SK-N-SH treated with all-trans-retinoic acid at 6 μM for 48 hours (cell line): ENCODE measurements around the gene CRISPLD2.

ENCODE experiments used
- ATAC-seq: fragments of 200-7000 bp; cut with Tn5 transposase; 3 replicates; pipeline ENCODE4 v1.9.1; 2020; ENCODE audit warnings: mild to moderate bottlenecking, moderate library complexity
- ARNTL ChIP-seq: fragments of 450-650 bp; formaldehyde crosslinking; IDR thresholded peaks from 2 replicates; pipeline ENCODE4 v1.5.0; 2020; ENCODE audit warnings: low read depth, mild to moderate bottlenecking, moderate library complexity, borderline replicate concordance
- BACH2 ChIP-seq: fragments of 250-450 bp; sonication (Bioruptor Pico); IDR thresholded peaks from 2 replicates; pipeline ENCODE4 v1.9.0; 2021; ENCODE audit warnings: mild to moderate bottlenecking, borderline replicate concordance
- CSDC2 ChIP-seq: fragments of 250-450 bp; sonication (Bioruptor Pico); IDR thresholded peaks from 2 replicates; pipeline ENCODE4 v1.5.0; 2020; ENCODE audit warnings: mild to moderate bottlenecking, moderate library complexity
- ESRRG ChIP-seq: fragments of 250-450 bp; sonication (Bioruptor Pico); IDR thresholded peaks from 2 replicates; pipeline ENCODE4 v1.6.1; 2021; ENCODE audit warnings: mild to moderate bottlenecking
- GLIS3 ChIP-seq: fragments of 250-450 bp; sonication (Bioruptor Pico); IDR thresholded peaks from 2 replicates; pipeline ENCODE4 v1.5.0; 2020; ENCODE audit warnings: mild to moderate bottlenecking, moderate library complexity
- ISL1 ChIP-seq: fragments of 250-450 bp; sonication (Bioruptor Pico); IDR thresholded peaks from 2 replicates; pipeline ENCODE4 v2.1.2; 2022; ENCODE audit warnings: mild to moderate bottlenecking, moderate library complexity
- OSR1 ChIP-seq: fragments of 250-450 bp; sonication (Bioruptor Pico); IDR thresholded peaks from 2 replicates; pipeline ENCODE4 v1.8.0; 2022; ENCODE audit warnings: moderate library complexity, mild to moderate bottlenecking, inconsistent platforms
- PPARA ChIP-seq: fragments of 250-450 bp; sonication (Bioruptor Pico); IDR thresholded peaks from 2 replicates; pipeline ENCODE4 v1.5.0; 2020; ENCODE audit warnings: mild to moderate bottlenecking, borderline replicate concordance
- SNAI2 ChIP-seq: fragments of 250-450 bp; sonication (Bioruptor Pico); IDR thresholded peaks from 2 replicates; pipeline ENCODE4 v1.5.0; 2020; ENCODE audit warnings: mild to moderate bottlenecking, moderate library complexity
- TOX ChIP-seq: fragments of 250-450 bp; sonication (Bioruptor Pico); IDR thresholded peaks from 2 replicates; pipeline ENCODE4 v1.8.0; 2021; ENCODE audit warnings: mild to moderate bottlenecking, moderate library complexity, borderline replicate concordance
- ZC3H10 ChIP-seq: fragments of 250-450 bp; sonication (Bioruptor Pico); IDR thresholded peaks from 2 replicates; pipeline ENCODE4 v1.5.1; 2021; ENCODE audit warnings: mild to moderate bottlenecking, moderate library complexity
- ZFP3 ChIP-seq: fragments of 250-450 bp; sonication (Bioruptor Pico); IDR thresholded peaks from 2 replicates; pipeline ENCODE4 v1.5.0; 2020; ENCODE audit warnings: mild to moderate bottlenecking, moderate library complexity
- ZFP30 ChIP-seq: fragments of 450-650 bp; formaldehyde crosslinking; IDR thresholded peaks from 2 replicates; pipeline ENCODE4 v1.5.0; 2022; ENCODE audit warnings: mild to moderate bottlenecking, moderate library complexity
- ZNF565 ChIP-seq: fragments of 450-650 bp; formaldehyde crosslinking; conservative IDR thresholded peaks from 2 replicates; pipeline ENCODE4 v1.5.0; 2020; ENCODE audit warnings: low read depth, mild to moderate bottlenecking, moderate library complexity
- ZNF70 ChIP-seq: fragments of 450-650 bp; formaldehyde crosslinking; IDR thresholded peaks from 2 replicates; pipeline ENCODE4 v1.5.0; 2020; ENCODE audit warnings: mild to moderate bottlenecking, moderate library complexity
- ZNF8 ChIP-seq: fragments of 450-650 bp; formaldehyde crosslinking; IDR thresholded peaks from 2 replicates; pipeline ENCODE4 v1.5.0; 2020; ENCODE audit warnings: mild to moderate bottlenecking, moderate library complexity
- TF ChIP-seq, protein P1 (sequence below): fragments of 250-450 bp; sonication (Bioruptor Pico); IDR thresholded peaks from 2 replicates; pipeline ENCODE4 v1.5.0; 2020; ENCODE audit warnings: mild to moderate bottlenecking, moderate library complexity
- TF ChIP-seq, protein P2 (sequence below): fragments of 250-450 bp; sonication (Bioruptor Pico); IDR thresholded peaks from 2 replicates; pipeline ENCODE4 v1.5.1; 2021; ENCODE audit warnings: mild to moderate bottlenecking, moderate library complexity
- TF ChIP-seq, protein P3 (sequence below): fragments of 250-450 bp; sonication (Bioruptor Pico); IDR thresholded peaks from 2 replicates; pipeline ENCODE4 v1.5.1; 2020; ENCODE audit warnings: low read depth, mild to moderate bottlenecking, moderate library complexity
- TF ChIP-seq, protein P4 (sequence below): fragments of 250-450 bp; sonication (Bioruptor Pico); IDR thresholded peaks from 2 replicates; pipeline ENCODE4 v1.8.0; 2021; ENCODE audit warnings: low read depth, mild to moderate bottlenecking, moderate library complexity, borderline replicate concordance
- TF ChIP-seq, protein P5 (sequence below): fragments of 250-450 bp; sonication (Bioruptor Pico); IDR thresholded peaks from 2 replicates; pipeline ENCODE4 v1.8.0; 2020; ENCODE audit warnings: mild to moderate bottlenecking, moderate library complexity, borderline replicate concordance

The CRISPLD2 gene, protein sequence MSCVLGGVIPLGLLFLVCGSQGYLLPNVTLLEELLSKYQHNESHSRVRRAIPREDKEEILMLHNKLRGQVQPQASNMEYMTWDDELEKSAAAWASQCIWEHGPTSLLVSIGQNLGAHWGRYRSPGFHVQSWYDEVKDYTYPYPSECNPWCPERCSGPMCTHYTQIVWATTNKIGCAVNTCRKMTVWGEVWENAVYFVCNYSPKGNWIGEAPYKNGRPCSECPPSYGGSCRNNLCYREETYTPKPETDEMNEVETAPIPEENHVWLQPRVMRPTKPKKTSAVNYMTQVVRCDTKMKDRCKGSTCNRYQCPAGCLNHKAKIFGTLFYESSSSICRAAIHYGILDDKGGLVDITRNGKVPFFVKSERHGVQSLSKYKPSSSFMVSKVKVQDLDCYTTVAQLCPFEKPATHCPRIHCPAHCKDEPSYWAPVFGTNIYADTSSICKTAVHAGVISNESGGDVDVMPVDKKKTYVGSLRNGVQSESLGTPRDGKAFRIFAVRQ

DNA sequence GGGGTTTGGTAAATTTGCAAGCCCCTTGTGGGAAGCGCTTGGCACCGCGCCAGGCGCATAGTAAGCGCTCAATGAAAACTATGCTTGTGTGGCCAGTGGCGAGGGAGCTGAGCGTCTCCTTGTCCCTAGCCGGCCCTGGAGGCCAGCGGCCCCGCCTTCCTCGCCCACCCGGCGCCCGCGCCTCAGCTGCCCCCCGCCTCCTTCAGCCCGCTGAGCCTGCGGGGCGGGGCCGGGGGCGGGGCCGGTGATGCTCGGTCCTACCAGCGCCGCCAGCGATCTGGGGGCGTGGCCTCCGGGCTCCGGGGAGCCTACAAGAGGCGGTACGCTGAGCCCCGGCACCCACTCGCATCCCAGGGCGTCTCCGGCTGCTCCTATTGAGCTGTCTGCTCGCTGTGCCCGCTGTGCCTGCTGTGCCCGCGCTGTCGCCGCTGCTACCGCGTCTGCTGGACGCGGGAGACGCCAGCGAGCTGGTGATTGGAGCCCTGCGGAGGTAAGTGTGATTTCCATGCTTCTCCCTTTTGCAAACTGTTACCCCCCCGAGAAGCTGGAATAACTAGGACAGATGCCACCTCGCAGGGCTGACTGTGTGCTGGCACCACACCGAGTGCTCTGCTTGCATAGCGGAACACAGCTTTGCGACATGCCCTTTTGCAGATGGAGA, at the start of gene CRISPLD2:
Gene CRISPLD2, plus strand, starts transcription at position 342 of the 661 bp plus-strand sequence. CDS start 18,511 bp downstream, outside the sequence.
- TF ChIP-seq, protein P1, sequence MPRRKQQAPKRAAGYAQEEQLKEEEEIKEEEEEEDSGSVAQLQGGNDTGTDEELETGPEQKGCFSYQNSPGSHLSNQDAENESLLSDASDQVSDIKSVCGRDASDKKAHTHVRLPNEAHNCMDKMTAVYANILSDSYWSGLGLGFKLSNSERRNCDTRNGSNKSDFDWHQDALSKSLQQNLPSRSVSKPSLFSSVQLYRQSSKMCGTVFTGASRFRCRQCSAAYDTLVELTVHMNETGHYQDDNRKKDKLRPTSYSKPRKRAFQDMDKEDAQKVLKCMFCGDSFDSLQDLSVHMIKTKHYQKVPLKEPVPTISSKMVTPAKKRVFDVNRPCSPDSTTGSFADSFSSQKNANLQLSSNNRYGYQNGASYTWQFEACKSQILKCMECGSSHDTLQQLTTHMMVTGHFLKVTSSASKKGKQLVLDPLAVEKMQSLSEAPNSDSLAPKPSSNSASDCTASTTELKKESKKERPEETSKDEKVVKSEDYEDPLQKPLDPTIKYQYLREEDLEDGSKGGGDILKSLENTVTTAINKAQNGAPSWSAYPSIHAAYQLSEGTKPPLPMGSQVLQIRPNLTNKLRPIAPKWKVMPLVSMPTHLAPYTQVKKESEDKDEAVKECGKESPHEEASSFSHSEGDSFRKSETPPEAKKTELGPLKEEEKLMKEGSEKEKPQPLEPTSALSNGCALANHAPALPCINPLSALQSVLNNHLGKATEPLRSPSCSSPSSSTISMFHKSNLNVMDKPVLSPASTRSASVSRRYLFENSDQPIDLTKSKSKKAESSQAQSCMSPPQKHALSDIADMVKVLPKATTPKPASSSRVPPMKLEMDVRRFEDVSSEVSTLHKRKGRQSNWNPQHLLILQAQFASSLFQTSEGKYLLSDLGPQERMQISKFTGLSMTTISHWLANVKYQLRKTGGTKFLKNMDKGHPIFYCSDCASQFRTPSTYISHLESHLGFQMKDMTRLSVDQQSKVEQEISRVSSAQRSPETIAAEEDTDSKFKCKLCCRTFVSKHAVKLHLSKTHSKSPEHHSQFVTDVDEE, result no peak
- TF ChIP-seq ZC3H10 (CRISPR knock-in tag) (no peak), ZFP30 (CRISPR knock-in tag) (no peak), ISL1 (no peak), ZNF565 (CRISPR knock-in tag) (no peak), TOX (CRISPR knock-in tag) (no peak), GLIS3 (CRISPR knock-in tag) (no peak), ESRRG (no peak), CSDC2 (CRISPR knock-in tag) (no peak), ARNTL (no peak), ZNF8 (CRISPR knock-in tag) (no peak), ZFP3 (no peak), ZNF70 (CRISPR knock-in tag) (no peak), SNAI2 (no peak)
- TF ChIP-seq, protein P2, sequence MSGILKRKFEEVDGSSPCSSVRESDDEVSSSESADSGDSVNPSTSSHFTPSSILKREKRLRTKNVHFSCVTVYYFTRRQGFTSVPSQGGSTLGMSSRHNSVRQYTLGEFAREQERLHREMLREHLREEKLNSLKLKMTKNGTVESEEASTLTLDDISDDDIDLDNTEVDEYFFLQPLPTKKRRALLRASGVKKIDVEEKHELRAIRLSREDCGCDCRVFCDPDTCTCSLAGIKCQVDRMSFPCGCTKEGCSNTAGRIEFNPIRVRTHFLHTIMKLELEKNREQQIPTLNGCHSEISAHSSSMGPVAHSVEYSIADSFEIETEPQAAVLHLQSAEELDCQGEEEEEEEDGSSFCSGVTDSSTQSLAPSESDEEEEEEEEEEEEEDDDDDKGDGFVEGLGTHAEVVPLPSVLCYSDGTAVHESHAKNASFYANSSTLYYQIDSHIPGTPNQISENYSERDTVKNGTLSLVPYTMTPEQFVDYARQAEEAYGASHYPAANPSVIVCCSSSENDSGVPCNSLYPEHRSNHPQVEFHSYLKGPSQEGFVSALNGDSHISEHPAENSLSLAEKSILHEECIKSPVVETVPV (CRISPR knock-in tag), result no peak
- TF ChIP-seq, protein P3, sequence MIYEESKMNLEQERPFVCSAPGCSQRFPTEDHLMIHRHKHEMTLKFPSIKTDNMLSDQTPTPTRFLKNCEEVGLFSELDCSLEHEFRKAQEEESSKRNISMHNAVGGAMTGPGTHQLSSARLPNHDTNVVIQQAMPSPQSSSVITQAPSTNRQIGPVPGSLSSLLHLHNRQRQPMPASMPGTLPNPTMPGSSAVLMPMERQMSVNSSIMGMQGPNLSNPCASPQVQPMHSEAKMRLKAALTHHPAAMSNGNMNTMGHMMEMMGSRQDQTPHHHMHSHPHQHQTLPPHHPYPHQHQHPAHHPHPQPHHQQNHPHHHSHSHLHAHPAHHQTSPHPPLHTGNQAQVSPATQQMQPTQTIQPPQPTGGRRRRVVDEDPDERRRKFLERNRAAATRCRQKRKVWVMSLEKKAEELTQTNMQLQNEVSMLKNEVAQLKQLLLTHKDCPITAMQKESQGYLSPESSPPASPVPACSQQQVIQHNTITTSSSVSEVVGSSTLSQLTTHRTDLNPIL (CRISPR knock-in tag), result no peak
- TF ChIP-seq, protein P4, sequence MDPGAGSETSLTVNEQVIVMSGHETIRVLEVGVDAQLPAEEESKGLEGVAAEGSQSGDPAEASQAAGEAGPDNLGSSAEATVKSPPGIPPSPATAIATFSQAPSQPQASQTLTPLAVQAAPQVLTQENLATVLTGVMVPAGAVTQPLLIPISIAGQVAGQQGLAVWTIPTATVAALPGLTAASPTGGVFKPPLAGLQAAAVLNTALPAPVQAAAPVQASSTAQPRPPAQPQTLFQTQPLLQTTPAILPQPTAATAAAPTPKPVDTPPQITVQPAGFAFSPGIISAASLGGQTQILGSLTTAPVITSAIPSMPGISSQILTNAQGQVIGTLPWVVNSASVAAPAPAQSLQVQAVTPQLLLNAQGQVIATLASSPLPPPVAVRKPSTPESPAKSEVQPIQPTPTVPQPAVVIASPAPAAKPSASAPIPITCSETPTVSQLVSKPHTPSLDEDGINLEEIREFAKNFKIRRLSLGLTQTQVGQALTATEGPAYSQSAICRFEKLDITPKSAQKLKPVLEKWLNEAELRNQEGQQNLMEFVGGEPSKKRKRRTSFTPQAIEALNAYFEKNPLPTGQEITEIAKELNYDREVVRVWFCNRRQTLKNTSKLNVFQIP (CRISPR knock-in tag), result no peak
- peak; percentile 99 for ATAC-seq

DNA sequence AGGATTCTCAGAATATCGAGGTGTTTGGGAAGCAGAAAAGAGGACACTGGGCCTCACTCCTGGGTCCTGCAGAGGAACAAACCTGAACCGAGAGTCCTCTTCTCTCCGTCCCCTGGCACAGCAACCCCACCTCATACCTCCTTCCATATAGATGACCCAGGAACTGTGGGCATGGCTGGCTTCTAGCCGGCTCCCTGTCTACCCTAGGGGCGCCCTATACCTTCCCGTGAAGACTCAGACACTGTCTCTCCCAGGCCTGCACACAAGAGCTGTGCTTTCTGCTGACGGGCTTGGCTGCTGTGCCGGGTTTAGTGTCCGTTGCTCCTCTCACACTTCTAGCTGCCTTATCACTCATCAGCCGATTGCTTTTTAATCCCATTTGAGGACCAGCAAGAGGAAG, 46.5 kb upstream of the CRISPLD2 start:
- ATAC-seq, result no peak

More for the DNA sequence above, 46.5 kb upstream of the CRISPLD2 start:
- TF ChIP-seq ESRRG (no peak), CSDC2 (CRISPR knock-in tag) (no peak), ZNF70 (CRISPR knock-in tag) (no peak), BACH2 (CRISPR knock-in tag) (no peak), ZC3H10 (CRISPR knock-in tag) (no peak), GLIS3 (CRISPR knock-in tag) (no peak), ZNF8 (CRISPR knock-in tag) (no peak), PPARA (no peak), ARNTL (no peak), ZFP3 (no peak), ZFP30 (CRISPR knock-in tag) (no peak), OSR1 (CRISPR knock-in tag) (no peak)
- TF ChIP-seq, protein P1, result no peak
- TF ChIP-seq, protein P5, sequence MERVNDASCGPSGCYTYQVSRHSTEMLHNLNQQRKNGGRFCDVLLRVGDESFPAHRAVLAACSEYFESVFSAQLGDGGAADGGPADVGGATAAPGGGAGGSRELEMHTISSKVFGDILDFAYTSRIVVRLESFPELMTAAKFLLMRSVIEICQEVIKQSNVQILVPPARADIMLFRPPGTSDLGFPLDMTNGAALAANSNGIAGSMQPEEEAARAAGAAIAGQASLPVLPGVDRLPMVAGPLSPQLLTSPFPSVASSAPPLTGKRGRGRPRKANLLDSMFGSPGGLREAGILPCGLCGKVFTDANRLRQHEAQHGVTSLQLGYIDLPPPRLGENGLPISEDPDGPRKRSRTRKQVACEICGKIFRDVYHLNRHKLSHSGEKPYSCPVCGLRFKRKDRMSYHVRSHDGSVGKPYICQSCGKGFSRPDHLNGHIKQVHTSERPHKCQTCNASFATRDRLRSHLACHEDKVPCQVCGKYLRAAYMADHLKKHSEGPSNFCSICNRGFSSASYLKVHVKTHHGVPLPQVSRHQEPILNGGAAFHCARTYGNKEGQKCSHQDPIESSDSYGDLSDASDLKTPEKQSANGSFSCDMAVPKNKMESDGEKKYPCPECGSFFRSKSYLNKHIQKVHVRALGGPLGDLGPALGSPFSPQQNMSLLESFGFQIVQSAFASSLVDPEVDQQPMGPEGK, result no peak
